GM12801 (cell line): ENCODE data around the gene FBLN2.

Experiments used
- CTCF ChIP-seq: IDR thresholded peaks from one replicate; pipeline ENCODE4 v1.5.1; 2011; ENCODE audit warnings: control low read depth; ENCODE audit not compliant: insufficient read length; ENCODE audit errors: extremely low read depth

FBLN2 gene

GRCh38 chr3:13555753-13556152, 6.8 kb downstream of the FBLN2 start:
- no peak for TF ChIP-seq CTCF

GRCh38 chr3:13556207-13556606, 7.3 kb downstream of the FBLN2 start:
- TF ChIP-seq CTCF = no peak

- TF ChIP-seq CTCF = no peak
Measured at GRCh38 chr3:13556917-13557316, 8.0 kb downstream of the FBLN2 start.

GRCh38 chr3:13557417-13557816, 8.5 kb downstream of the FBLN2 start:
- no peak for TF ChIP-seq CTCF

GRCh38 chr3:13557926-13558325, 9.0 kb downstream of the FBLN2 start:
- TF ChIP-seq CTCF = no peak

- no peak for TF ChIP-seq CTCF
Measured at GRCh38 chr3:13558651-13559050, 9.7 kb downstream of the FBLN2 start.

GRCh38 chr3:13559764-13560525, 11.0 kb downstream of the FBLN2 start:
- TF ChIP-seq CTCF = no peak
